Measurements from ENCODE around the gene TNFRSF11A. TPM values are rescaled to one million over a fixed set of nuclear protein-coding genes. Genes with fewer than 3 reads are reported as not detected.

The TNFRSF11A gene
- total RNA-seq: 1 to 10 TPM; 8.0 to 9.7 TPM

DNA sequence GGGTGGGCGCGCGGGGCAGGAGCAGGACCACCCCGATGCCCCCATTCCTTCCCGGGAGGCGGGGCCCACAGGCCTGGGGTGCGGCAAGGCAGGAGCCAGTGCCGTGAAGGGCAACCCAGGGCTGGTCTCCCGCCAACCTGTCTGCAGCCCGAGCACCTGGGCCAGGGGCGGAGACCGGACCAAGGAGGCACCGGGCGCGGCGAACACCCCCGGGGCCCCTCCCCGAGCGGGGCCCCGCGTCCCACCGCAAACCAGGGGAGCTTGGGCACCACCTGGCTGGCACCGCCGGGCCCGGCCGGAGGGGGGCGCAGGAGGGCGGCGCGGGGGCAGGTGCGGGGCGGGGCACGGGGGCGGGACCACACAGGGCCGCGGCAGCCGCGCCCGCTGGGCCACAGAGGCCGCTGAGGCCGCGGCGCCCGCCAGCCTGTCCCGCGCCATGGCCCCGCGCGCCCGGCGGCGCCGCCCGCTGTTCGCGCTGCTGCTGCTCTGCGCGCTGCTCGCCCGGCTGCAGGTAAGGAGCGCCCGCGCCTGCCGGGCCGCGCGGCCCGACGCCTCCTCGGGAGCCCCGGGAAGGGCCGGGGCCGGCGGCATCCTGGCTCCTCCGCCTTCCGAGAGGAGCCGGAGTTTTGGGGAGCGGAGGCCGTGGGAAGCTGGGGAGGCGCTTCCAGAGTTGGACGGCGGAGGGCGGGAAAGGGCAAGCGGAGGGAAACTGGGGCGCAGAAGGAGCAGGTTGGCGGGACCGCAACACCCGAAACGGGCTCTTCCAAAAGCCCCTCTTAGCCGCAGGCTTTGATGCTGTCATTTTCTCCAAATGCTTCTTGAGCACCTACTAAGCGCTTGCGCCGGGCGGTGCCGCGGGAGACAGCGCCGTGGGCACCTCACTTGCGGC is at the start of gene TNFRSF11A:
TSS of gene TNFRSF11A (plus strand) at position 394 of the 889 bp plus-strand sequence. CDS start at position 437, 43 bp downstream.
- Mint-ChIP-seq H3K36me3 (peaks cover 4% of the 10 kb centered on the region), H3K27me3 (peaks cover 57% of the 10 kb centered on the region), H3K9me3 (ENCODE audit: low read depth) (no peaks in the 10 kb centered on the region), H3K4me3 (peak within 1 kb of the TSS; percentile 79), H3K27ac (peak within 1 kb of the TSS; percentile 33), H3K4me1 (peaks cover 49% of the 10 kb centered on the region)
- peak; percentile 84 for ATAC-seq
- CTCF ChIA-PET: interaction anchor here (1.0 to 4.6 kb wide), 17 partner anchors 9 to 259 kb away, joined by 3 to 25 read pairs (median 4); partner anchors contain the start of gene ZCCHC2
- DNase-seq: peak; percentile 72

DNA sequence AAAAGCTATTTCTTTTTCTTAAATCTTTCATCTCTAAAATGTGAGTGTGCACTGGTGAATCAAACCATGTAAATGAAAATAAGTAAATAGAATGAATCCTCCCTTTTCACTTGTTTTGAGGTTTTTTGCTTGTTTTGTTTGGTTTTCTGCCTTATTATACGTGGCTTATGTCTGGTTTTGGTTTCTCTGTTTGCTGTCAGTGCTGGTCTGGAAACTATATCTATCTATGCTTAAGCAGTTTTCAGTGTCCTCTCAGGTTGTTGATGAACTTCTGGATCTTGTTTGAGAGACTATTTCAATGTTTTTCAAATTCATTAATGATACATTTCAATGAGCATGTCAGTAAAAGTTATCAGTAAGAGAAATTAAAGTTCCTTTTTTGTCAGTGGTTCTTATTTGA is 48.1 kb upstream of the TNFRSF11A start:
- H3K4me3 Mint-ChIP-seq: no peak overlapping the region
- no peak for DNase-seq
- H3K27ac Mint-ChIP-seq: no peak overlapping the region
- CTCF ChIA-PET: interaction anchor here (0.9 to 1.0 kb wide), 2 partner anchors 14 to 27 kb away, joined by 3 to 4 read pairs; no protein-coding TSS in a partner anchor
- no peaks in the 10 kb centered on the region for H3K27me3 Mint-ChIP-seq
- peaks cover 15% of the 10 kb centered on the region for H3K4me1 Mint-ChIP-seq
- H3K9me3 Mint-ChIP-seq (ENCODE audit: low read depth): no peaks in the 10 kb centered on the region
- H3K36me3 Mint-ChIP-seq: peaks cover 32% of the 10 kb centered on the region
- ATAC-seq: no peak

DNA sequence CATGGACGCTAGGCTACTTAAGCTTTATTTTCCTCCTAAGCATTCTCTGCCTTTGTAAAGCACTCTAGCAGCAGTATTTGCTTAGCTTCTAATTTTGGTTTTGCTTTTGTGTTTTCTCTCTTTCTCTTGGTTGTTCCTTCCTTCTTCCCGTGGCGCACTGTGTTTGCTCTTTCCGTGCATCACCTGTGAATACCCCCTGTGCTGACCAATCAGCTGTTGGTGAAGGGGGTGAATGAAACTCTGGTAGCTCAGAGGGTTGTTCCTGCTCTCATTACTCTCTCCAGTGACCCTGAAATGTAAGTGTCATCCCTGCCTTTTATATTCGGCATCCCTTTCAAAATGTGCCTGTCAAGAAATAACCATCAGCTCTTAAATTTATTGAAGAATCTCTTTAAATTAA is 45.5 kb upstream of the TNFRSF11A start:
- peaks cover 45% of the 10 kb centered on the region for H3K36me3 Mint-ChIP-seq
- H3K27me3 Mint-ChIP-seq: no peaks in the 10 kb centered on the region
- no peak overlapping the region for H3K4me3 Mint-ChIP-seq
- peaks cover 15% of the 10 kb centered on the region for H3K4me1 Mint-ChIP-seq
- ATAC-seq (no peak), DNase-seq (no peak)
- no peaks in the 10 kb centered on the region for H3K9me3 Mint-ChIP-seq (ENCODE audit: low read depth)
- CTCF ChIA-PET: interaction anchor here (1.0 to 1.1 kb wide), 2 partner anchors 23 to 30 kb away, joined by 5 to 6 read pairs; no protein-coding TSS in a partner anchor
- H3K27ac Mint-ChIP-seq: no peak overlapping the region

DNA sequence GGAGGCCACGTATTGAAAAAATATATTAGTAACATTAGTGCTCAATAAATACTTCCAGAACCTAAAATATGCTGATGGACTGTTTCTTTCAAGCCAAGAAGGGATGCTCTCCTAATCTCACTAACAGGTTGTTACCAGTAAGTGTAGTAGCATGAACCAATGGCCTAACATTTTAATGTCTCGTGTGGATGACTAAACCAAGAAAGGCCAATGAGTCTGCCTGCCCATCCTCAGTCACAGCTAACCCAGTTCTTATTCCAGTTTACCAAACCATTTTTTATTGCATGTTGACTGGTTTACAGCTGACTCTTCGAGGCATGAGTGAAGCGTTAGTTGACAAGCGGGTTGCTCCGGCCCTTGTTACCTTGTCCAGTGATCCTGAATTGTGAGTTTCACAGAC is 45.1 kb upstream of the TNFRSF11A start:
- Mint-ChIP-seq H3K27ac (no peak overlapping the region), H3K9me3 (ENCODE audit: low read depth) (no peaks in the 10 kb centered on the region), H3K36me3 (peaks cover 47% of the 10 kb centered on the region), H3K27me3 (no peaks in the 10 kb centered on the region), H3K4me3 (no peak overlapping the region), H3K4me1 (peaks cover 15% of the 10 kb centered on the region)
- DNase-seq (no peak), ATAC-seq (no peak)
- CTCF ChIA-PET: interaction anchor here (1.0 to 1.1 kb wide), 2 partner anchors 23 to 30 kb away, joined by 5 to 6 read pairs; no protein-coding TSS in a partner anchor

DNA sequence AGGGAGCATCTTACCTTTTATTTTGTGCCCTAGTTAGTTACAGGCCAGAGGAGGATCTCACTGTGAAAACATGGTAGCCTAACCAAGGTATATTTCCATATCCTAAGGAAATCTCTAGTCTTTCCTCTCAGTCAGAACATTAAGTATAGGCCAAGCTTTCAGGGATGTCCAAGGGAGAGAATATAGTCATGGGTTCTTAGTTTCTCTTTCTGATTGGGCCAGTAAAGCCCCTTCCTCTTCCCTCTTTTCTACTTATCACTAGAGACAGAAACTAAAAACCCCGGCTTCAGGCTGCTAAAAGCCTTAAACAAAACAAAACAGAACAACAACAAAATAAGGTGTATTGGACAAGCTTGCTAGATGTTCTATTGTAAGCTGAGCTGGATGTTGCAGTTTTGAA is 44.3 kb upstream of the TNFRSF11A start:
- Mint-ChIP-seq H3K27ac (no peak overlapping the region), H3K36me3 (peaks cover 53% of the 10 kb centered on the region), H3K27me3 (no peaks in the 10 kb centered on the region), H3K4me3 (no peak overlapping the region), H3K4me1 (peaks cover 18% of the 10 kb centered on the region), H3K9me3 (ENCODE audit: low read depth) (no peaks in the 10 kb centered on the region)
- ATAC-seq (no peak), DNase-seq (no peak)
- CTCF ChIA-PET: no interaction called here

DNA sequence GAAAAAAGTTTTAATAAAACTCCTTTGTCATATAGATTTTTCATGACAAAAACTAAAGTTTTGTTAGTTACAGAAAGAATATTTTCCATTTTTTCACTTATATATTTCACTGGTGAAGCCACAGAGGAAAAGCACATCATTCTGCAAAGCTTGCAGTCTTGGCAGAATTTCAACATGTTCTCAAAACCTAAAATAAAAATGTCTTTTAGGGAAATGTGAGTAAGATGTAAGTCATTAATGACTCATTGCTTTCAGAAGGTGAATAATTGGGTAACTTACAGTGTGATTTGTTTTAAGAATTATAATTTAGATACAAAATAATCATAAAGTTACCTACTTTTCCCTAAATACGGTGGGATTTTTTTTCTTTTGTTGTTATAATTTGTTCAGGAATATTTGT is 43.4 kb upstream of the TNFRSF11A start:
- DNase-seq: no peak
- CTCF ChIA-PET: no interaction called here
- peaks cover 18% of the 10 kb centered on the region for H3K4me1 Mint-ChIP-seq
- no peak overlapping the region for H3K27ac Mint-ChIP-seq
- no peak overlapping the region for H3K4me3 Mint-ChIP-seq
- no peak for ATAC-seq
- H3K9me3 Mint-ChIP-seq (ENCODE audit: low read depth): no peaks in the 10 kb centered on the region
- no peaks in the 10 kb centered on the region for H3K27me3 Mint-ChIP-seq
- H3K36me3 Mint-ChIP-seq: peaks cover 52% of the 10 kb centered on the region

DNA sequence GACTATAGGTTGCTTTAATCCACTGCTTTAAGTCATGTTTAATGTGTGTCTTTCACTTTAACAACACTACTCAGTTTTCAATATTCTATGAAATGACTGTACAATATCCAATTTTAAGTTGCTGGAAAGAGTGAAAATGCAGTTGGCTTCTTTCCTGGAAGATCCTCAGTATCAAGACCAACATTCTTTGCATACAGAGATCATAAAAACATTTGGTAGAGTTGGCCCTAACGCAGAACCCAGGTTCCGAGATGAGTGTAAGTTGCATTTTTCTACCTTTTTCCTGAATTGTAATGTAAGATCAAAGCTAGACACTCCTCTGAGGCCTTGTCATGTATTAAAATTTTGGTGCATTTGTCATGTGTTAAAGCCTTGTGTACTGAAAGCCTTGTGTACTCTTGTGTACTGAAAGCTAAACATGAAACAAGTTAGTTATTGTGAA is 42.9 kb upstream of the TNFRSF11A start:
- CTCF ChIA-PET: no interaction called here
- DNase-seq: no peak
- H3K36me3 Mint-ChIP-seq: peaks cover 48% of the 10 kb centered on the region

DNA sequence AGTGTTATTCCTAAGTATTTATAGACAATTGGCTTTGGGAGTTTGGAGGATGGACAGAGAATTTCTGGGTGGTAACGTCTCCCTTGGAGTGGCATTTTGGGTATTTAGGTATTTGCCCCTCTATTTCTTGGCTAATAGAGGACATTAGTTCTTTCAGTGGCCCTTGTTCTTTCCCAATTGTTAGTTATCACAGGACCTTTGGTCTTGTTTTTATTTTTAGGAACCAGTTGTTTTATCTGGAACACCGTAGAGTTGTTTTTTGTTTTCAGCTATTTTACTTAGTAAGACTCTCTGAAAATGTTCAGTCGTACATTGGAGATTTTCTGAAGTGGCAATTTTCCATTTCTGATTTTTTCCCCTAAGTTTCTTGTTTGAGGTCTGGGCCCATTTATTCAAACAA is 40.5 kb upstream of the TNFRSF11A start:
- no peaks in the 10 kb centered on the region for H3K9me3 Mint-ChIP-seq (ENCODE audit: low read depth)
- H3K27ac Mint-ChIP-seq: no peak overlapping the region
- peaks cover 57% of the 10 kb centered on the region for H3K36me3 Mint-ChIP-seq
- H3K4me1 Mint-ChIP-seq: peaks cover 14% of the 10 kb centered on the region
- no peak for ATAC-seq
- CTCF ChIA-PET: interaction anchor here (1.0 kb wide), 1 partner anchor 11 kb away, joined by 3 read pairs; no protein-coding TSS in a partner anchor
- H3K4me3 Mint-ChIP-seq: no peak overlapping the region
- DNase-seq: no peak
- H3K27me3 Mint-ChIP-seq: no peaks in the 10 kb centered on the region

More for the DNA sequence above, 42.9 kb upstream of the TNFRSF11A start:
- no peak for ATAC-seq
- Mint-ChIP-seq H3K27ac (no peak overlapping the region), H3K9me3 (ENCODE audit: low read depth) (no peaks in the 10 kb centered on the region), H3K4me1 (peaks cover 14% of the 10 kb centered on the region), H3K27me3 (no peaks in the 10 kb centered on the region), H3K4me3 (no peak overlapping the region)

DNA sequence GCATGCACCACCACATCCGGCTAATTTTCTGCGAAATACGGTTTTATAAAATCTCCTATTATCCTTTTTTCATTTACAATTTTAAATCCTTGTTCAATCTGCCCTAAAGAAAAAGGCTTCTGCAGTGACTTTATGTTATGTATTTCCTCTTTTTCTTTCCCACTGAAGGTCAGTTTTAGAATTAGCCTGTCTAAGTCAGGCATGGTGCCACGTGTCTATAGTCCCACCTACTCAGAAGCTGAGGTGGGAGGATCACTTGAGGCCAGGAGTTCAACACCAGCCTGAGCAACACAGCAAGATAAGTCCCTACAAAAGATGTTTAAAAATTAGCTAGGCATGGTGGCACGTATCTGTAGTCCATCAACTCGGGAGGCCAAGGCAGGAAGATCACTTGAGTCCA is 39.8 kb upstream of the TNFRSF11A start:
- CTCF ChIA-PET: interaction anchor here (1.0 kb wide), 1 partner anchor 11 kb away, joined by 3 read pairs; no protein-coding TSS in a partner anchor
- Mint-ChIP-seq H3K27me3 (no peaks in the 10 kb centered on the region), H3K4me1 (peaks cover 14% of the 10 kb centered on the region), H3K27ac (no peak overlapping the region), H3K36me3 (peaks cover 53% of the 10 kb centered on the region), H3K4me3 (no peak overlapping the region), H3K9me3 (ENCODE audit: low read depth) (no peaks in the 10 kb centered on the region)
- DNase-seq (no peak), ATAC-seq (no peak)

DNA sequence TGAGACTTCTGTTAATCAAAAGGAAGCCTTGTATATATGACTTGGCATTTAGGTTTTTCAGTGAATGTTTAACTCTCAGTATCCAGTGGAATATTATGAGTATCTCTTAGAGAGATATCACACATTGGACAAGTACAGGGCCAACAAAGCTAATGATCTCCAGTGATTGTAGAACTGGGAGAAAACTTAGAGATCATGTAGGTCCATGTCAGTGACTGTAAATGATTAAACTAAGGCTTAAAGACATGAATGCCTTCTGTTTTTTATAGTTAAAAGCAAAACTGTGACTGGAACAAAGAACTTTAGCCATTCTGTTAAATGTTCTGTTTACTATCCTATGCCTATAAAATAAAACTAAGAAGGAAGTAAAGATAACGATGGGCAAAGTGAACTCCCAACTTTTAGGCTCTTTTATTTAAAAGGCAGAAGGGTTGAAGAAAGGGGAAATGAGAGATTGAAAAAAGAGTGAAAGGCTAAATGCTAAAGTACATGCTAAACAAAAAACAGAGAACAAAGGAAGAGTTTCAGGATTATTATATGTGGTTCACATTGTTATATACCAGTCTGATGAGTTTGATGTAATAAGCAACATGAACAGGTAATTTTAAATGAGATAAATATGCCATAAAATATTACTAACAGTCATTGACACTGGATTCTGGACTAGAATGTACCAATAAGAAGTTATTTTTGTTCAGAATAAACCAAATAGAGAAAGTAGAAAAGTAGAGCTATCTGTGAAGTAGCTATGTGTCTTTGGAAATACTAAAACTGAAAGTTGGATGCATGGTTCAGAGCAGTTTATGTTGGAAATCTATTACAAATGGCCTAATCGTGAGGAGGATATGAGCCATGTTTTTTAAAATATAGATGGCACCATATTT is 37.1 kb upstream of the TNFRSF11A start:
- H3K4me1 Mint-ChIP-seq: peaks cover 2% of the 10 kb centered on the region
- no peaks in the 10 kb centered on the region for H3K9me3 Mint-ChIP-seq (ENCODE audit: low read depth)
- no peaks in the 10 kb centered on the region for H3K27me3 Mint-ChIP-seq
- CTCF ChIA-PET: no interaction called here
- H3K36me3 Mint-ChIP-seq: peaks cover 47% of the 10 kb centered on the region
- no peak for DNase-seq
- no peak overlapping the region for H3K27ac Mint-ChIP-seq
- H3K4me3 Mint-ChIP-seq: no peak overlapping the region
- ATAC-seq: no peak

DNA sequence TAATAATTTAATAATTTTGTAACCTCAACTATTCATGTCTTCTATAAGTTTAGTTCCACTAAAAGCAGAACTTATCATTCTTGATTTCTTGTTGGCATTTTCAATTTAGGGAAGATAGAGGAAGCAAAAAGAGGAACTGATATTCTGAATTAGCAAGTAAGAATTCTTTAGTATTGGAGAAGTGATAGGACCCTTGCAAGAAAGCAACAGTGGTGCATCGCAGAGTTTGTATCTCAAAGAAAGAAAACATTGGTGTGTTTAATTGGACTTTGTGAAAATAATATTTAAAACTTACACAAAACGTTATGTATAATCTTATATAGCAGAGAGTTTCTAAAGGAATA is 36.5 kb upstream of the TNFRSF11A start:
- no peak for ATAC-seq
- Mint-ChIP-seq H3K4me3 (no peak overlapping the region), H3K4me1 (peaks cover 2% of the 10 kb centered on the region), H3K9me3 (ENCODE audit: low read depth) (no peaks in the 10 kb centered on the region), H3K27ac (no peak overlapping the region), H3K27me3 (no peaks in the 10 kb centered on the region), H3K36me3 (peaks cover 41% of the 10 kb centered on the region)
- no peak for DNase-seq
- CTCF ChIA-PET: no interaction called here

DNA sequence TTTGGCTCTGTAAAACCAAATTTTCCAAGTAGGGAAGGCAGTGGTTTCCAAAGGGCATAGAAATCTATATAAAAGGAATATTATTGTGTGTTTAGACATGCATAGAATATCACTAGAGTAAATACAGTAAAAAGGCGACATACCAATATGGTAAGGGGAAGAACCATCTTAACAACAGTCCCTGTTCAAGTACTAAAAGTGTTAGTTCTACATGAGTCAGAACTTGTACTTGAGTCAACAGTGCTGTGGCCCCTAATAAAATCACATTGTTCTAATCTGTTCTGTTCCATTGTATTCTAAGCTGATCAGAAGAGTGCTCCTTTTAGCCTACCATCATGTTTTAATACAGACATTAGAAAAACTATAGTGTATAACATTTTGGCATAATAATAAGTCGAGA is 36.1 kb upstream of the TNFRSF11A start:
- Mint-ChIP-seq H3K27ac (no peak overlapping the region), H3K4me3 (no peak overlapping the region)
- DNase-seq: no peak

DNA sequence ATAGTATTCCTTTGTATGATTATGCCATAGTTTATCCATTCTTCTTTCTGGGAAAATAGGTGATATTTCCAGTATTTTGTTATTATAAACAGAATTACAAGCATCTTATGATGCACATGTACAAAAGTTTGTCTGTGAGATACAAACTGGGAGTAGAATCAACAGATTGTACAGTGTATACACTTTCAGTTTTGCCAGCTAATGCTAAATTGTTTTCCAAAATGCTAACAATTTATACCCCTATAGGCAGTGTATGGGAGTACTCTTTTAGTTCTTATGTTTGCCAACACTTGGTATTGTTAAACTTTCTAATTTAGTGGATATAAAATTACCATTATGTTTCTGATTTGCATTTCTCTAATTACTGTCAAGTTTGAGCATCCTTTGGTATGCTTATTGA is 31.0 kb upstream of the TNFRSF11A start:
- Mint-ChIP-seq H3K4me1 (no peaks in the 10 kb centered on the region), H3K4me3 (no peak overlapping the region), H3K36me3 (peaks cover 35% of the 10 kb centered on the region), H3K27ac (no peak overlapping the region), H3K9me3 (ENCODE audit: low read depth) (no peaks in the 10 kb centered on the region), H3K27me3 (no peaks in the 10 kb centered on the region)
- no peak for ATAC-seq
- CTCF ChIA-PET: no interaction called here
- no peak for DNase-seq

More for the DNA sequence above, 36.1 kb upstream of the TNFRSF11A start:
- CTCF ChIA-PET: no interaction called here
- ATAC-seq: no peak
- no peaks in the 10 kb centered on the region for H3K9me3 Mint-ChIP-seq (ENCODE audit: low read depth)
- H3K27me3 Mint-ChIP-seq: no peaks in the 10 kb centered on the region
- peaks cover 2% of the 10 kb centered on the region for H3K4me1 Mint-ChIP-seq
- peaks cover 38% of the 10 kb centered on the region for H3K36me3 Mint-ChIP-seq
